Karpas-422 (cell line): ENCODE measurements around the gene EPM2A. TPM values are rescaled to one million over a fixed set of nuclear protein-coding genes. Genes with fewer than 3 reads are reported as not detected.

Experiments
- DNase-seq: peaks from one replicate; pipeline ENCODE4 v3.0.0-alpha.2; 2015
- H2AFZ ChIP-seq: fragments of 200-600 bp; sonication (generic); 2 replicates; pipeline ENCODE4 v1.6.1; 2014; ENCODE audit warnings: antibody characterized with exemption, low read length, mixed read lengths
- H3K27ac ChIP-seq: fragments of 200-600 bp; sonication (generic); 2 replicates; pipeline ENCODE4 v1.5.1; 2014; ENCODE audit warnings: mild to moderate bottlenecking, low read length, moderate library complexity
- H3K27me3 ChIP-seq: fragments of 200-600 bp; sonication (generic); 2 replicates; pipeline ENCODE4 v1.6.1; 2014; ENCODE audit warnings: low read length, mixed read lengths
- H3K36me3 ChIP-seq: fragments of 200-600 bp; sonication (generic); 2 replicates; pipeline ENCODE4 v1.6.1; 2014; ENCODE audit warnings: low read length, mixed read lengths; ENCODE audit not compliant: insufficient read depth
- H3K4me1 ChIP-seq: fragments of 200-600 bp; sonication (generic); 2 replicates; pipeline ENCODE4 v1.6.1; 2014; ENCODE audit warnings: mild to moderate bottlenecking, low read length, mixed read lengths
- H3K4me2 ChIP-seq: fragments of 200-600 bp; sonication (generic); 2 replicates; pipeline ENCODE4 v1.6.1; 2014; ENCODE audit warnings: low read length, low read depth, mild to moderate bottlenecking; ENCODE audit not compliant: poor library complexity, severe bottlenecking
- H3K4me3 ChIP-seq: fragments of 200-600 bp; sonication (generic); 2 replicates; pipeline ENCODE4 v1.5.1; 2014; ENCODE audit warnings: mild to moderate bottlenecking, antibody characterized with exemption, low read length, mixed read lengths
- H3K79me2 ChIP-seq: fragments of 200-600 bp; sonication (generic); 2 replicates; pipeline ENCODE4 v1.6.1; 2014; ENCODE audit warnings: mild to moderate bottlenecking, low read length, mixed read lengths
- H3K9ac ChIP-seq: fragments of 200-600 bp; sonication (generic); 2 replicates; pipeline ENCODE4 v1.6.0; 2014; ENCODE audit warnings: low read length
- H3K9me2 ChIP-seq: fragments of 200-600 bp; sonication (generic), shearing (Covaris generic); replicated peaks from 2 replicates; pipeline ENCODE4 v1.6.0; 2014; ENCODE audit warnings: mild to moderate bottlenecking, low read length, moderate library complexity; ENCODE audit not compliant: insufficient read depth
- H3K9me3 ChIP-seq: fragments of 300-700, 200-600 bp; sonication (generic); 2 replicates; pipeline ENCODE4 v1.6.1; 2014; ENCODE audit warnings: low read length, mixed read lengths
- H4K20me1 ChIP-seq: fragments of 200-600 bp; sonication (generic); 2 replicates; pipeline ENCODE4 v1.6.1; 2014; ENCODE audit warnings: mild to moderate bottlenecking, antibody characterized with exemption, low read length, low read depth; ENCODE audit not compliant: insufficient read depth
- total RNA-seq: library from RNA; depleted of rRNA; stranded (reverse); fragments of >200 nt; shearing (Covaris generic); gene quantifications from 2 replicates; pipeline ENCODE4 v1.2.3, GENCODE V29; 2014; ENCODE audit warnings: low replicate concordance

The EPM2A gene
- total RNA-seq, 1 experiment from 2014 or later: 10.5 TPM

GRCh38 chr6:145738265-145738664 is 2.9 kb upstream of the EPM2A start:
- Histone ChIP-seq H3K9ac (no peak overlapping the region), H3K4me3 (no peak overlapping the region), H3K36me3 (no peaks in the 10 kb centered on the region), H4K20me1 (no peaks in the 10 kb centered on the region), H3K27me3 (no peaks in the 10 kb centered on the region), H3K4me2 (no peak overlapping the region), H2AFZ (no peak overlapping the region), H3K9me2 (no peaks in the 10 kb centered on the region), H3K79me2 (no peaks in the 10 kb centered on the region), H3K9me3 (no peaks in the 10 kb centered on the region), H3K4me1 (peaks cover 27% of the 10 kb centered on the region), H3K27ac (no peak overlapping the region)
- no peak for DNase-seq

- no peak for DNase-seq
Observed at GRCh38 chr6:145736661-145737144, 1.4 kb upstream of the EPM2A start.

GRCh38 chr6:145734486-145735355 is 599 bp downstream of the EPM2A start:
- DNase-seq: peak; percentile 91
- Histone ChIP-seq H2AFZ (peak overlapping the region; percentile 56; the same call in 1 of the 2 replicates), H3K27ac (peak overlapping the region; percentile 79; the same call in 1 of the 2 replicates), H3K4me2 (peak overlapping the region; percentile 91), H3K4me3 (peak overlapping the region; percentile 82), H3K4me1 (peaks cover 27% of the 10 kb centered on the region), H3K79me2 (no peaks in the 10 kb centered on the region), H3K27me3 (no peaks in the 10 kb centered on the region), H4K20me1 (no peaks in the 10 kb centered on the region), H3K9me2 (no peaks in the 10 kb centered on the region), H3K36me3 (no peaks in the 10 kb centered on the region), H3K9ac (peak overlapping the region; percentile 77), H3K9me3 (no peaks in the 10 kb centered on the region)

More at GRCh38 chr6:145736661-145737144, 1.4 kb upstream of the EPM2A start:
- Histone ChIP-seq H3K27ac (no peak overlapping the region), H3K9me3 (no peaks in the 10 kb centered on the region), H3K36me3 (no peaks in the 10 kb centered on the region), H4K20me1 (no peaks in the 10 kb centered on the region), H3K9me2 (no peaks in the 10 kb centered on the region), H3K4me3 (peak overlapping the region; percentile 82), H3K79me2 (no peaks in the 10 kb centered on the region), H3K4me2 (peak overlapping the region; percentile 91), H3K27me3 (no peaks in the 10 kb centered on the region), H3K4me1 (peaks cover 27% of the 10 kb centered on the region), H3K9ac (no peak overlapping the region), H2AFZ (no peak overlapping the region)

GRCh38 chr6:145733810-145734209 is 1.5 kb downstream of the EPM2A start:
- Histone ChIP-seq H3K27ac (no peak overlapping the region), H3K9me3 (peaks cover 5% of the 10 kb centered on the region; the same call in 1 of the 2 replicates), H3K27me3 (no peaks in the 10 kb centered on the region), H2AFZ (no peak overlapping the region), H3K4me3 (peak overlapping the region; percentile 82), H3K4me1 (peaks cover 27% of the 10 kb centered on the region), H3K36me3 (no peaks in the 10 kb centered on the region; the same call in 1 of the 2 replicates), H3K9me2 (no peaks in the 10 kb centered on the region), H3K79me2 (no peaks in the 10 kb centered on the region), H3K4me2 (peak overlapping the region; percentile 91), H4K20me1 (no peaks in the 10 kb centered on the region), H3K9ac (peak overlapping the region; percentile 77)
- DNase-seq: no peak

- Histone ChIP-seq H3K27me3 (no peaks in the 10 kb centered on the region), H3K79me2 (no peaks in the 10 kb centered on the region), H3K9me3 (peaks cover 6% of the 10 kb centered on the region; the same call in 1 of the 2 replicates), H3K9me2 (no peaks in the 10 kb centered on the region), H3K9ac (no peak overlapping the region), H3K4me1 (peaks cover 27% of the 10 kb centered on the region), H3K4me3 (no peak overlapping the region), H3K36me3 (no peaks in the 10 kb centered on the region; the same call in 1 of the 2 replicates), H3K4me2 (peak overlapping the region; percentile 91), H3K27ac (no peak overlapping the region), H4K20me1 (no peaks in the 10 kb centered on the region), H2AFZ (no peak overlapping the region)
- no peak for DNase-seq
Observed at GRCh38 chr6:145733207-145733606, 2.1 kb downstream of the EPM2A start.

GRCh38 chr6:145731447-145731846 is 3.9 kb downstream of the EPM2A start:
- H3K9me3 ChIP-seq: peaks cover 6% of the 10 kb centered on the region; the same call in 1 of the 2 replicates
- no peaks in the 10 kb centered on the region for H3K9me2 ChIP-seq
- H4K20me1 ChIP-seq: no peaks in the 10 kb centered on the region
- DNase-seq: no peak
- no peak overlapping the region for H3K27ac ChIP-seq
- H3K4me3 ChIP-seq: no peak overlapping the region
- no peaks in the 10 kb centered on the region for H3K27me3 ChIP-seq
- no peak overlapping the region for H3K4me2 ChIP-seq
- H2AFZ ChIP-seq: no peak overlapping the region
- peaks cover 22% of the 10 kb centered on the region for H3K4me1 ChIP-seq
- no peak overlapping the region for H3K9ac ChIP-seq
- no peaks in the 10 kb centered on the region for H3K79me2 ChIP-seq
- H3K36me3 ChIP-seq: no peaks in the 10 kb centered on the region; the same call in 1 of the 2 replicates

- Histone ChIP-seq H3K9ac (no peak overlapping the region), H2AFZ (no peak overlapping the region), H3K9me3 (peaks cover 6% of the 10 kb centered on the region; the same call in 1 of the 2 replicates), H4K20me1 (no peaks in the 10 kb centered on the region), H3K9me2 (no peaks in the 10 kb centered on the region), H3K79me2 (no peaks in the 10 kb centered on the region), H3K27me3 (no peaks in the 10 kb centered on the region), H3K36me3 (no peaks in the 10 kb centered on the region; the same call in 1 of the 2 replicates), H3K4me2 (no peak overlapping the region), H3K4me1 (peaks cover 11% of the 10 kb centered on the region), H3K27ac (no peak overlapping the region), H3K4me3 (no peak overlapping the region)
- DNase-seq: no peak
Observed at GRCh38 chr6:145729887-145730286, 5.4 kb downstream of the EPM2A start.
